SU-DHL-6 (cell line): ENCODE measurements around the gene THSD7A.

Experiments
- CTCF ChIP-seq: fragments of 200-600 bp; sonication (generic); IDR thresholded peaks from one replicate; pipeline ENCODE4 v1.5.1; 2017; ENCODE audit warnings: antibody characterized with exemption, mild to moderate bottlenecking, low read length, moderate library complexity; ENCODE audit not compliant: insufficient read depth, poor library complexity, severe bottlenecking
- EZH2phosphoT487 ChIP-seq: fragments of 200-600 bp; sonication (generic), shearing (Covaris generic); conservative IDR thresholded peaks from 2 replicates; pipeline ENCODE4 v1.6.1; 2018; ENCODE audit warnings: mild to moderate bottlenecking, antibody characterized with exemption, low read length, moderate library complexity, mixed read lengths

DNA sequence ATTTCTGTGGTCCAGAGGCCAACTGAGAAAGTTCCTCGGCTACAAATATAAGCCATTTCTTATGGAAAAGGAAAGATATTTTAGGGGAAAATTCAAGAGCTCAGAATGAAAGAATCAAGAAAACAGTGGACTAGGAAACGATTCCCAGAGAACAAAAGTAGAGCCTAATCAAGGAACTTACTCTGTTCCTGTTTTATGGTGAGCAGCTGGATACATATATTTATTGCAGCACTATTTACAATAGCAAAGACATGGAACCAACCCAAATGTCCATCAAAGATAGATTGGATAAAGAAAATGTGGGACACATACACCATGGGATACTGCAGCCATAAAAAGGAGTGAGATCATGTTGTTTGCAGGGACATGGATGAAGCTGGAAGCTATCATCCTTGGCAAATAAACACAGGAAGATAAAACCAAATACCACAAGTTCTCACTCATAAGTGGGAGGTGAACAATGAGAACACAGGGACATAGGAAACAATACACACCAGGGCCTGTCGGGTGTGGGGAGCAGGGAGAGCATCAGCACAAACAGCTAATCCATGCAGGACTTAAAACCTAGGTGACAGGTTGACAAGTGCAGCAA, 298.7 kb downstream of the THSD7A start:
- TF ChIP-seq EZH2phosphoT487: no peak
- no peak for TF ChIP-seq CTCF
